GM19397 (cell line): Measurements from ENCODE around the gene SLC66A1.

Experiments used
- ATAC-seq: cut with Tn5 transposase; IDR thresholded peaks from one replicate; pipeline ENCODE4 v1.9.1; 2021; ENCODE audit warnings: mild to moderate bottlenecking, moderate library complexity; ENCODE audit not compliant: unreplicated experiment

Gene SLC66A1

GRCh38 chr1:19360432-19360831, 48.3 kb downstream of the SLC66A1 start:
- no peak for ATAC-seq

- ATAC-seq = no peak
Observed at GRCh38 chr1:19360843-19361610, 48.9 kb downstream of the SLC66A1 start.

- ATAC-seq = no peak
Observed at GRCh38 chr1:19361611-19362147, 49.6 kb downstream of the SLC66A1 start.

- ATAC-seq = no peak
Observed at GRCh38 chr1:19363536-19364152, 51.5 kb downstream of the SLC66A1 start.

GRCh38 chr1:19365721-19366120, 53.6 kb downstream of the SLC66A1 start:
- ATAC-seq = no peak

- ATAC-seq = no peak
Observed at GRCh38 chr1:19366599-19367536, 54.7 kb downstream of the SLC66A1 start.

- ATAC-seq = no peak
Observed at GRCh38 chr1:19367584-19368041, 55.5 kb downstream of the SLC66A1 start.

- no peak for ATAC-seq
Observed at GRCh38 chr1:19368050-19368449, 55.9 kb downstream of the SLC66A1 start.

GRCh38 chr1:19368964-19369363, 56.8 kb downstream of the SLC66A1 start:
- no peak for ATAC-seq

GRCh38 chr1:19369396-19370090, 57.4 kb downstream of the SLC66A1 start:
- ATAC-seq = no peak

- ATAC-seq = no peak
Observed at GRCh38 chr1:19370453-19371170, 58.5 kb downstream of the SLC66A1 start.

- ATAC-seq = no peak
Observed at GRCh38 chr1:19371226-19372135, 59.4 kb downstream of the SLC66A1 start.

- no peak for ATAC-seq
Observed at GRCh38 chr1:19372136-19372514, 60.0 kb downstream of the SLC66A1 start.

- no peak for ATAC-seq
Observed at GRCh38 chr1:19372602-19373001, 60.5 kb downstream of the SLC66A1 start.

- no peak for ATAC-seq
Observed at GRCh38 chr1:19373211-19374082, 61.3 kb downstream of the SLC66A1 start.

- ATAC-seq = no peak
Observed at GRCh38 chr1:19374083-19374801, 62.1 kb downstream of the SLC66A1 start.

- ATAC-seq = no peak
Observed at GRCh38 chr1:19374926-19375325, 62.8 kb downstream of the SLC66A1 start.
